IMR-90 (cell line): ENCODE measurements around the gene LRG1. TPM values are rescaled to one million over a fixed set of nuclear protein-coding genes. Genes with fewer than 3 reads are reported as not detected.

Source experiments
- ATAC-seq: fragments of 200-7000 bp; cut with Tn5 transposase; 2 replicates; pipeline ENCODE4 v1.9.1; 2020; ENCODE audit warnings: low read depth, mild to moderate bottlenecking, moderate library complexity
- BruUV-seq: library from RNA; stranded (reverse); fragments of 400-500 nt; replicated peaks from 2 replicates; lab custom pipeline; 2021; lab: Mats Ljungman, UMichigan
- CTCF ChIA-PET: fragments of 300-600 bp; formaldehyde crosslinking; extraction: SDS; loops from one replicate; lab custom pipeline; 2021; ENCODE audit warnings: antibody characterized with exemption; lab: Yijun Ruan, JAX
- POLR2A ChIA-PET: fragments of 300-600 bp; sonication (Branson Sonifier 250); formaldehyde crosslinking; loops from one replicate; lab custom pipeline; 2022; ENCODE audit warnings: antibody characterized with exemption; ENCODE audit not compliant: unreplicated experiment; lab: Charles Lee
- DNase-seq: peaks from one replicate; pipeline ENCODE4 v3.0.0; 2013
- H2AFZ ChIP-seq: replicated peaks from 2 replicates; pipeline ENCODE3; 2013; ENCODE audit warnings: low read length, mild to moderate bottlenecking; ENCODE audit not compliant: poor library complexity
- H2AK5ac ChIP-seq: 2 replicates; pipeline ENCODE4 v1.6.1; 2013; ENCODE audit warnings: low read depth, low read length, inconsistent platforms
- H2AK9ac ChIP-seq: replicated peaks from 2 replicates; pipeline ENCODE3; 2013; ENCODE audit warnings: mild to moderate bottlenecking, low read depth, low read length, moderate library complexity; ENCODE audit not compliant: poor library complexity
- H2BK120ac ChIP-seq: 2 replicates; pipeline ENCODE4 v1.6.1; 2013; ENCODE audit warnings: low read depth, low read length, inconsistent platforms
- H2BK15ac ChIP-seq: 3 replicates; pipeline ENCODE4 v1.6.1; 2013; ENCODE audit warnings: low read depth, low read length, inconsistent platforms
- H2BK20ac ChIP-seq: 2 replicates; pipeline ENCODE4 v1.6.1; 2013; ENCODE audit warnings: low read depth, mild to moderate bottlenecking, inconsistent platforms, low read length, moderate library complexity
- H2BK5ac ChIP-seq: 2 replicates; pipeline ENCODE4 v1.6.1; 2013; ENCODE audit warnings: mild to moderate bottlenecking, low read depth, low read length, inconsistent platforms; ENCODE audit not compliant: poor library complexity, severe bottlenecking
- H3K14ac ChIP-seq: replicated peaks from 2 replicates; pipeline ENCODE4 v1.6.1; 2013; ENCODE audit warnings: low read depth, low read length, inconsistent platforms
- H3K18ac ChIP-seq: 2 replicates; pipeline ENCODE4 v1.6.1; 2013; ENCODE audit warnings: low read depth, low read length, control low read depth
- H3K23ac ChIP-seq: 2 replicates; pipeline ENCODE4 v1.6.1; 2013; ENCODE audit warnings: low read depth, low read length, inconsistent platforms
- H3K27ac ChIP-seq: 2 replicates; pipeline ENCODE4 v1.5.1; 2013; ENCODE audit warnings: mild to moderate bottlenecking, control low read depth, low read length; ENCODE audit not compliant: insufficient read depth
- H3K27me3 ChIP-seq: 2 replicates; pipeline ENCODE4 v1.6.1; 2013; ENCODE audit warnings: low read length; ENCODE audit not compliant: control insufficient read depth, insufficient read depth
- H3K36me3 ChIP-seq: 2 replicates; pipeline ENCODE4 v1.6.1; 2013; ENCODE audit warnings: low read length, mixed read lengths; ENCODE audit not compliant: control insufficient read depth, insufficient read depth
- H3K4ac ChIP-seq: 2 replicates; pipeline ENCODE4 v1.6.1; 2013; ENCODE audit warnings: low read depth, low read length, inconsistent platforms
- H3K4me1 ChIP-seq: 2 replicates; pipeline ENCODE4 v1.6.1; 2013; ENCODE audit warnings: low read length, mixed read lengths; ENCODE audit not compliant: control insufficient read depth, insufficient read depth
- H3K4me2 ChIP-seq: 2 replicates; pipeline ENCODE4 v1.6.1; 2013; ENCODE audit warnings: low read depth, mild to moderate bottlenecking, control low read depth, low read length, moderate library complexity
- H3K4me3 ChIP-seq: 2 replicates; pipeline ENCODE4 v1.5.1; 2013; ENCODE audit warnings: low read depth, mild to moderate bottlenecking, control low read depth, low read length, moderate library complexity; ENCODE audit not compliant: insufficient read depth
- H3K56ac ChIP-seq: 2 replicates; pipeline ENCODE4 v1.6.1; 2013; ENCODE audit warnings: low read length, inconsistent platforms; ENCODE audit not compliant: insufficient read depth; ENCODE audit errors: extremely low read depth
- H3K79me1 ChIP-seq, 2 experiments: 2 replicates each; pipeline ENCODE4 v1.6.1; 2013; ENCODE audit warnings: low read length in 2 of 2, inconsistent platforms in 1 of 2, low read depth in 1 of 2
- H3K9ac ChIP-seq: 2 replicates; pipeline ENCODE4 v1.6.1; 2013; ENCODE audit warnings: low read depth, low read length, control low read depth
- H3K9me1 ChIP-seq: 2 replicates; pipeline ENCODE4 v1.6.1; 2013; ENCODE audit warnings: low read length, inconsistent platforms; ENCODE audit not compliant: insufficient read depth
- H3K9me3 ChIP-seq: 2 replicates; pipeline ENCODE4 v1.6.1; 2013; ENCODE audit warnings: low read length; ENCODE audit not compliant: control insufficient read depth, insufficient read depth
- H4K20me1 ChIP-seq: 2 replicates; pipeline ENCODE4 v1.6.1; 2013; ENCODE audit warnings: low read length, inconsistent platforms; ENCODE audit not compliant: insufficient read depth
- H4K5ac ChIP-seq: 2 replicates; pipeline ENCODE4 v1.6.1; 2013; ENCODE audit warnings: mild to moderate bottlenecking, low read depth, low read length, control low read depth
- H4K8ac ChIP-seq, 2 experiments: 2 replicates each; pipeline ENCODE4 v1.6.1; 2013; ENCODE audit warnings: low read depth in 2 of 2, low read length in 2 of 2, control low read depth in 1 of 2, inconsistent platforms in 1 of 2
- H4K91ac ChIP-seq: 2 replicates; pipeline ENCODE4 v1.6.1; 2013; ENCODE audit warnings: low read depth, low read length, inconsistent platforms; ENCODE audit not compliant: insufficient read depth
- BHLHE40 ChIP-seq: fragments of 150-350 bp; IDR thresholded peaks from 2 replicates; pipeline ENCODE4 v1.6.1; 2016; ENCODE audit warnings: mild to moderate bottlenecking, low read depth, low read length
- CEBPB ChIP-seq: IDR thresholded peaks from 2 replicates; pipeline ENCODE4 v1.6.1; 2012; ENCODE audit warnings: low read depth, low read length, improper control_type of control experiment
- CHD1 ChIP-seq: IDR thresholded peaks from 2 replicates; pipeline ENCODE4 v1.6.1; 2012; ENCODE audit warnings: low read depth, low read length, improper control_type of control experiment
- CTCF ChIP-seq: conservative IDR thresholded peaks from 2 replicates; pipeline ENCODE4 v1.5.1; 2012; ENCODE audit warnings: mild to moderate bottlenecking, low read depth, low read length, improper control_type of control experiment
- ELK1 ChIP-seq: fragments of 150-350 bp; IDR thresholded peaks from 2 replicates; pipeline ENCODE4 v1.6.1; 2016; ENCODE audit warnings: low read depth, mild to moderate bottlenecking, low read length, moderate library complexity, borderline replicate concordance
- FOS ChIP-seq: fragments of 150-350 bp; IDR thresholded peaks from 2 replicates; pipeline ENCODE4 v1.6.1; 2016; ENCODE audit warnings: low read depth, low read length
- MAFK ChIP-seq: IDR thresholded peaks from 2 replicates; pipeline ENCODE4 v1.6.1; 2012; ENCODE audit warnings: low read depth, low read length, improper control_type of control experiment
- MAZ ChIP-seq: IDR thresholded peaks from 2 replicates; pipeline ENCODE4 v1.6.1; 2012; ENCODE audit warnings: low read depth, mild to moderate bottlenecking, low read length, improper control_type of control experiment, moderate library complexity, borderline replicate concordance
- MXI1 ChIP-seq: IDR thresholded peaks from 2 replicates; pipeline ENCODE4 v1.6.1; 2012; ENCODE audit warnings: low read depth, mild to moderate bottlenecking, low read length, moderate library complexity, borderline replicate concordance
- NFE2L2 ChIP-seq: fragments of 150-350 bp; IDR thresholded peaks from 2 replicates; pipeline ENCODE4 v1.6.1; 2016; ENCODE audit warnings: low read depth, mild to moderate bottlenecking, low read length
- POLR2A ChIP-seq: IDR thresholded peaks from 2 replicates; pipeline ENCODE4 v1.6.1; 2012; ENCODE audit warnings: mild to moderate bottlenecking, low read depth, low read length
- RAD21 ChIP-seq: IDR thresholded peaks from 2 replicates; pipeline ENCODE4 v1.6.1; 2012; ENCODE audit warnings: low read length, improper control_type of control experiment
- RCOR1 ChIP-seq: IDR thresholded peaks from 2 replicates; pipeline ENCODE4 v1.6.1; 2012; ENCODE audit warnings: mild to moderate bottlenecking, low read length, improper control_type of control experiment; ENCODE audit not compliant: insufficient replicate concordance
- RFX5 ChIP-seq: IDR thresholded peaks from 2 replicates; pipeline ENCODE4 v1.8.0; 2012; ENCODE audit warnings: low read depth, mild to moderate bottlenecking, low read length, moderate library complexity
- SMC3 ChIP-seq: fragments of 150-350 bp; IDR thresholded peaks from 2 replicates; pipeline ENCODE4 v1.6.1; 2016; ENCODE audit warnings: low read depth, mild to moderate bottlenecking, antibody characterized with exemption, low read length, moderate library complexity
- WGBS, 2 experiments: methylation state at CpG; one replicate each; pipeline versions ENCODE4 v1.1.5 to v1.1.7; 2013; ENCODE audit warnings: missing lambda C conversion rate in 2 of 2; ENCODE audit not compliant: insufficient read length in 1 of 2; ENCODE audit errors: extremely low coverage in 2 of 2; 5-methylcytosine and 5-hydroxymethylcytosine counted together
- dilution Hi-C: fragments of 300-500 bp; cut with HindIII; formaldehyde crosslinking; loops from one replicate; pipeline ENCODE4 v1.14.3; 2018; ENCODE audit warnings: low sequenced_read_pairs; ENCODE audit not compliant: unreplicated experiment
- in situ Hi-C: fragments of 300-500 bp; cut with MboI; formaldehyde crosslinking; loops from 3 replicates; pipeline ENCODE4 v1.14.3; 2019; ENCODE audit warnings: low sequenced_read_pairs, inconsistent platforms, mixed read lengths
- intact Hi-C: fragments of 100-400 bp; cut with micrococcal nuclease; formaldehyde crosslinking; loops from 2 replicates; pipeline ENCODE4 v1.10.0; 2022
- polyA plus RNA-seq, 3 experiments: library from polyadenylated mRNA; depleted of rRNA; stranded (reverse); fragments of >200 nt; gene quantifications; 2 replicates each; pipeline ENCODE4 v1.2.3, GENCODE V29; 2012; ENCODE audit warnings: low replicate concordance in 1 of 3
- total RNA-seq: library from RNA; depleted of rRNA; stranded (reverse); fragments of >200 nt; gene quantifications from 2 replicates; pipeline ENCODE4 v1.2.3, GENCODE V29; 2012
- TF ChIP-seq, protein P1 (sequence below): fragments of 150-350 bp; IDR thresholded peaks from 2 replicates; pipeline ENCODE4 v1.6.1; 2017; ENCODE audit warnings: mild to moderate bottlenecking, antibody characterized with exemption, low read length, low read depth

LRG1 gene
- total and polyA plus RNA-seq, 2 of the 4 experiments (the other 2 are of a cell fraction): not detected

- Histone ChIP-seq H3K4me3 (no peak overlapping the region), H4K20me1 (no peaks in the 10 kb centered on the region), H2BK120ac (no peak overlapping the region), H2BK5ac (no peak overlapping the region), H3K14ac (no peak overlapping the region), H3K9ac (no peak overlapping the region), H3K56ac (no peak overlapping the region), H2AK9ac (no peak overlapping the region), H3K9me3 (no peaks in the 10 kb centered on the region), H3K9me1 (peaks cover 7% of the 10 kb centered on the region; the same call in 1 of the 2 replicates), H3K4me1 (peaks cover 3% of the 10 kb centered on the region), H3K79me1 (peaks cover 0 to 1% of the 10 kb centered on the region in 2 experiments; a peak in 1 of 4 replicates), H2BK15ac (no peak overlapping the region), H2BK20ac (no peak overlapping the region), H3K27me3 (no peaks in the 10 kb centered on the region), H2AK5ac (no peak overlapping the region), H3K27ac (no peak overlapping the region), H4K91ac (no peak overlapping the region), H3K23ac (no peak overlapping the region), H3K36me3 (peaks cover 68% of the 10 kb centered on the region), H2AFZ (no peak overlapping the region), H3K4me2 (no peak overlapping the region), H4K5ac (no peak overlapping the region), H4K8ac (no peak overlapping the region), H3K4ac (no peak overlapping the region), H3K18ac (no peak overlapping the region)
- no peak for TF ChIP-seq NFE2L2
- TF ChIP-seq SMC3: no peak
- TF ChIP-seq RCOR1: no peak
- no peak for TF ChIP-seq POLR2A
- TF ChIP-seq CHD1: no peak
- no peak for TF ChIP-seq MAZ
- TF ChIP-seq RFX5: no peak
- no peak for TF ChIP-seq FOS
- TF ChIP-seq ELK1: no peak
- TF ChIP-seq CEBPB: no peak
- TF ChIP-seq CTCF: no peak
- TF ChIP-seq MXI1: no peak
- no peak for TF ChIP-seq RAD21
- TF ChIP-seq, protein P1, sequence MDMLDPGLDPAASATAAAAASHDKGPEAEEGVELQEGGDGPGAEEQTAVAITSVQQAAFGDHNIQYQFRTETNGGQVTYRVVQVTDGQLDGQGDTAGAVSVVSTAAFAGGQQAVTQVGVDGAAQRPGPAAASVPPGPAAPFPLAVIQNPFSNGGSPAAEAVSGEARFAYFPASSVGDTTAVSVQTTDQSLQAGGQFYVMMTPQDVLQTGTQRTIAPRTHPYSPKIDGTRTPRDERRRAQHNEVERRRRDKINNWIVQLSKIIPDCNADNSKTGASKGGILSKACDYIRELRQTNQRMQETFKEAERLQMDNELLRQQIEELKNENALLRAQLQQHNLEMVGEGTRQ: no peak
- no peak for TF ChIP-seq BHLHE40
- no peak for TF ChIP-seq MAFK
- no TSS peak for BruUV-seq
- ChIA-PET POLR2A (no interaction called here), CTCF (interaction anchor here (0.7 kb wide), 1 partner anchor 32 kb away, joined by 3 read pairs; no protein-coding TSS in a partner anchor)
- ATAC-seq (no peak), DNase-seq (no peak)
- intact Hi-C loops: no loop called here
- dilution Hi-C loops: no loop called here
- in situ Hi-C loops: no loop called here
- 93% methylated on average over 10 of the region's 25 CpGs; no CpG with 5 or more reads in 1 of the 2 experiments for WGBS, 2 experiments
Observed at GRCh38 chr19:4501691-4502090, 38.1 kb downstream of the LRG1 start.
